Caco-2 (cell line): Measurements from ENCODE around the gene CABP2. TPM values are rescaled to one million over a fixed set of nuclear protein-coding genes. Genes with fewer than 3 reads are reported as not detected.

Experiments used
- BruUV-seq: library from RNA; stranded (reverse); fragments of 400-500 nt; replicated peaks from 2 replicates; lab custom pipeline; 2021; lab: Mats Ljungman, UMichigan
- CTCF ChIA-PET: fragments of 300-600 bp; sonication (Branson Sonifier 250); formaldehyde crosslinking; loops from one replicate; lab custom pipeline; 2022; ENCODE audit warnings: antibody characterized with exemption; lab: Charles Lee
- POLR2A ChIA-PET: fragments of 300-600 bp; sonication (Branson Sonifier 250); formaldehyde crosslinking; loops from one replicate; lab custom pipeline; 2022; ENCODE audit warnings: antibody characterized with exemption; lab: Charles Lee
- DNase-seq, 2 experiments: peaks; one replicate each; pipeline versions ENCODE4 v3.0.0 to v3.0.0-alpha.2; 2020 to 2022
- H3K27me3 ChIP-seq: replicated peaks from 2 replicates; pipeline ENCODE4 v1.6.0; 2011; ENCODE audit warnings: low read length; ENCODE audit not compliant: control insufficient read depth, insufficient read depth
- H3K36me3 ChIP-seq: 2 replicates; pipeline ENCODE4 v1.5.1; 2011; ENCODE audit warnings: low read length; ENCODE audit not compliant: control insufficient read depth, insufficient read depth
- H3K4me1 ChIP-seq: fragments of 250-450 bp; sonication (Bioruptor Pico); 2 replicates; pipeline ENCODE4 v1.5.1; 2020; ENCODE audit warnings: mild to moderate bottlenecking
- H3K4me3 ChIP-seq: 2 replicates; pipeline ENCODE4 v1.5.1; 2011; ENCODE audit warnings: low read depth, mild to moderate bottlenecking, control low read depth, low read length
- H3K9me3 ChIP-seq: fragments of 250-450 bp; sonication (Bioruptor Pico); 2 replicates; pipeline ENCODE4 v1.5.1; 2020; ENCODE audit warnings: mild to moderate bottlenecking, moderate library complexity
- H3K27ac Mint-ChIP-seq: one replicate; pipeline ENCODE4 v1.8.0; 2022; ENCODE audit warnings: mixed read lengths; ENCODE audit not compliant: unreplicated experiment
- H3K27me3 Mint-ChIP-seq: one replicate; pipeline ENCODE4 v1.8.0; 2022; ENCODE audit warnings: mixed read lengths; ENCODE audit not compliant: insufficient read depth, unreplicated experiment
- H3K36me3 Mint-ChIP-seq: one replicate; pipeline ENCODE4 v1.8.0; 2022; ENCODE audit warnings: mild to moderate bottlenecking, mixed read lengths; ENCODE audit not compliant: insufficient read depth, unreplicated experiment
- H3K4me1 Mint-ChIP-seq: one replicate; pipeline ENCODE4 v1.8.0; 2022; ENCODE audit warnings: low read depth, mixed read lengths; ENCODE audit not compliant: unreplicated experiment
- H3K4me3 Mint-ChIP-seq: one replicate; pipeline ENCODE4 v1.8.0; 2022; ENCODE audit warnings: mild to moderate bottlenecking, moderate library complexity, mixed read lengths; ENCODE audit not compliant: unreplicated experiment
- H3K9me3 Mint-ChIP-seq: one replicate; pipeline ENCODE4 v1.8.0; 2022; ENCODE audit warnings: mixed read lengths; ENCODE audit not compliant: unreplicated experiment
- intact Hi-C: fragments of 100-400 bp; cut with micrococcal nuclease; formaldehyde crosslinking; loops from one replicate; pipeline ENCODE4 v1.10.0; 2022; ENCODE audit not compliant: unreplicated experiment
- total RNA-seq: library from RNA; stranded (reverse); gene quantifications from 2 replicates; pipeline ENCODE4 v1.2.3, GENCODE V29; 2022
- TF ChIP-seq, protein P1 (sequence below), 2 experiments: fragments of 200-600 bp in 1 of 2; IDR thresholded peaks; 1 replicate in 1 of 2; 2 replicates in 1 of 2; pipeline versions ENCODE4 v1.5.1 to v1.8.0; 2011 to 2022; ENCODE audit warnings: antibody characterized with exemption in 1 of 2, control low read depth in 1 of 2, inconsistent platforms in 1 of 2, low read depth in 1 of 2, low read length in 1 of 2, mild to moderate bottlenecking in 1 of 2, moderate library complexity in 1 of 2; ENCODE audit not compliant: insufficient read depth in 1 of 2, severe bottlenecking in 1 of 2, unreplicated experiment in 1 of 2

CABP2 gene
- total RNA-seq, 1 experiment from 2014 or later, result not detected

DNA sequence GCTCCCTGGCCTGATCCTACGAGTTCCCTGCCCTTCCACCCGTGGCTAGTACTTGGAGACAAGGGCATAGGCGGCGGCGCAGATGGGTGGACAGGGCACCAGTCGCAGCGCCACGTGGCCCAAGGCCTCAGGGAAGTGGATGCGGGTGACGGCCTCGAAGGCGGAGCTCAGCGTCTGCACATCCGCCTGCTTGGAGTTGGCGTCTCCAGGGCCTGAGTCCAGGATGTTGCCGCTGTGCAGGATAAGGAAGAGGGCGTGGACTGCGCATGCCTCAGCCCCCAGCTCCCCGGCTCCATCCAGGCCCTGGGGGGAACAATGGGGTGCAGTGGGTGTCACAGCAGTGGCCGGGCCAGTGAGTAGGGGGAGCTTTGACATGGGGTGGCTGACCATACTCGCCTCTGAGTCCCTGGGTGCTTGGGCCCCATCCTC is 24.7 kb downstream of the CABP2 start:
- no peaks in the 10 kb centered on the region; the same call in 1 of the 2 replicates for H3K4me1 ChIP-seq
- Mint-ChIP-seq H3K9me3 (no peaks in the 10 kb centered on the region), H3K4me3 (no peak overlapping the region), H3K36me3 (peaks cover 71% of the 10 kb centered on the region), H3K27ac (no peak overlapping the region), H3K4me1 (peaks cover 7% of the 10 kb centered on the region), H3K27me3 (no peaks in the 10 kb centered on the region)
- TF ChIP-seq, protein P1, sequence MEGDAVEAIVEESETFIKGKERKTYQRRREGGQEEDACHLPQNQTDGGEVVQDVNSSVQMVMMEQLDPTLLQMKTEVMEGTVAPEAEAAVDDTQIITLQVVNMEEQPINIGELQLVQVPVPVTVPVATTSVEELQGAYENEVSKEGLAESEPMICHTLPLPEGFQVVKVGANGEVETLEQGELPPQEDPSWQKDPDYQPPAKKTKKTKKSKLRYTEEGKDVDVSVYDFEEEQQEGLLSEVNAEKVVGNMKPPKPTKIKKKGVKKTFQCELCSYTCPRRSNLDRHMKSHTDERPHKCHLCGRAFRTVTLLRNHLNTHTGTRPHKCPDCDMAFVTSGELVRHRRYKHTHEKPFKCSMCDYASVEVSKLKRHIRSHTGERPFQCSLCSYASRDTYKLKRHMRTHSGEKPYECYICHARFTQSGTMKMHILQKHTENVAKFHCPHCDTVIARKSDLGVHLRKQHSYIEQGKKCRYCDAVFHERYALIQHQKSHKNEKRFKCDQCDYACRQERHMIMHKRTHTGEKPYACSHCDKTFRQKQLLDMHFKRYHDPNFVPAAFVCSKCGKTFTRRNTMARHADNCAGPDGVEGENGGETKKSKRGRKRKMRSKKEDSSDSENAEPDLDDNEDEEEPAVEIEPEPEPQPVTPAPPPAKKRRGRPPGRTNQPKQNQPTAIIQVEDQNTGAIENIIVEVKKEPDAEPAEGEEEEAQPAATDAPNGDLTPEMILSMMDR (IDR thresholded peaks at IDR 0.05; ENCODE audit: insufficient read depth in 1 of 2, low read depth in 1 of 2, low read length in 1 of 2, severe bottlenecking in 1 of 2, unreplicated experiment in 1 of 2), result no peak
- no peak overlapping the region for H3K4me3 ChIP-seq
- POLR2A ChIA-PET, result interaction anchor here (0.5 kb wide), 1 partner anchor 71 kb away, joined by 8 read pairs; no protein-coding TSS in a partner anchor
- no TSS peak for BruUV-seq
- no peaks in the 10 kb centered on the region for H3K27me3 ChIP-seq
- intact Hi-C loops, result no loop called here
- peaks cover 4% of the 10 kb centered on the region; the same call in 1 of the 2 replicates for H3K36me3 ChIP-seq
- CTCF ChIA-PET, result interaction anchor here (0.6 kb wide), 1 partner anchor 338 kb away, joined by 3 read pairs; no protein-coding TSS in a partner anchor
- DNase-seq, result no peak
- no peaks in the 10 kb centered on the region for H3K9me3 ChIP-seq

DNA sequence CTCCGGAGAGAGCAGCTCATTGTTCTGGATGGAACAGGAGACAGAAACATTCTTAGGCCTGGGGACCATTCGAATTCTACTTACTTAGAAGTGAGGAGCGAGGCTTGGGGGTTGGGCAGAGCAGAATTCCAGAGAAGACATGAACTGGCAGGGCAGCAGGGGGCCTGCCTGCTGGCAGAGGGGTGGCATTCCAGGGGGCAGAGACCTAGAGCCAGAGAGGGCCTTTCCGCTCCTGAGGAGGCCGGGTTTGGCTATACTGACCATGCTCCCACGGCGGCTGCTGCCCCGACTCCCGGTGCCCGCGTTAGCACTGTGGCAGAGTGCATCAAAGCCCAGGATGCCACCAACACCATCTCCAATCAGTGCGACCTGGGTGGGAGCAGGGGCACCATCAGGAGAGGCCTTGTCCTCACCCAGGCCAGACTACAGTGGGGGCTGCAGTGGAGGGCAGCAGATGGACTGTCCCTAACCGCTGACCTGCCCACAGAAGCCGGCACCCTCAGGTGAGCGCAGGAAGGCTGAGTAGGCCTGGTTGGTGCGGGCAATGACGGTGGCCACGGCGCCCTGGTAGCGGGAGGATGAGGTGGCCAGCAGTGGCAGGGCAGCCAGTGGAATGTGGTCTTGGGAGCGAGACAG is 25.5 kb downstream of the CABP2 start:
- no peaks in the 10 kb centered on the region for H3K9me3 ChIP-seq
- no TSS peak for BruUV-seq
- Mint-ChIP-seq H3K27me3 (no peaks in the 10 kb centered on the region), H3K4me1 (peaks cover 3% of the 10 kb centered on the region), H3K4me3 (no peak overlapping the region), H3K36me3 (peaks cover 75% of the 10 kb centered on the region), H3K9me3 (no peaks in the 10 kb centered on the region), H3K27ac (peak overlapping the region; percentile 71)
- ChIA-PET POLR2A (no interaction called here), CTCF (interaction anchor here (0.6 kb wide), 1 partner anchor 337 kb away, joined by 3 read pairs; no protein-coding TSS in a partner anchor)
- no peak for DNase-seq
- intact Hi-C loops, result no loop called here
- peaks cover 4% of the 10 kb centered on the region; the same call in 1 of the 2 replicates for H3K36me3 ChIP-seq
- no peaks in the 10 kb centered on the region for H3K27me3 ChIP-seq
- TF ChIP-seq, protein P1 (IDR thresholded peaks at IDR 0.05; ENCODE audit: insufficient read depth in 1 of 2, low read depth in 1 of 2, low read length in 1 of 2, severe bottlenecking in 1 of 2, unreplicated experiment in 1 of 2), result no peak
- H3K4me1 ChIP-seq, result no peaks in the 10 kb centered on the region
- H3K4me3 ChIP-seq, result no peak overlapping the region

DNA sequence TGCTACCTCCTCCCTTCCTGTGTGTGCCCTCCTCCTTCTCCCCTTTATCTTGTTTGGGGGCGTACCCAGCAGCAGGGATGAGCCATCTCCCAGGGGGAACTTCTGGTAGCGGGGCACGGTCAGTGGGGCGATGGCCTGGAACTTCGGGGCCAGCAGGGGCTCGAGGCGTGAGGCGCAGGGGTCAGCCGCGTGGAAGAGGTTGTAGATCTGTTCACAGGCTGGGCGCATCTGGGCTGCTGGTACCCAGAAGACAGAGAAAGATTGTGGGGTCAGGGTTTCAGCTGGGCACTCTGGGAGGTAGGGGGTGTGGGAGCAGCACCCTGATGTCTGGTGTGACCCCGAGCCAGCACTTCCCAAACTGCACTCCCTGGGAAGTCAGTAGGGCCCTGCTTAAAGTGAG is 27.1 kb downstream of the CABP2 start:
- no peaks in the 10 kb centered on the region for H3K9me3 Mint-ChIP-seq

More for the DNA sequence above, 27.1 kb downstream of the CABP2 start:
- CTCF ChIA-PET, result no interaction called here
- TF ChIP-seq, protein P1 (IDR thresholded peaks at IDR 0.05; ENCODE audit: insufficient read depth in 1 of 2, low read depth in 1 of 2, low read length in 1 of 2, severe bottlenecking in 1 of 2, unreplicated experiment in 1 of 2), result no peak
- Mint-ChIP-seq H3K4me3 (no peak overlapping the region), H3K27ac (no peak overlapping the region), H3K27me3 (no peaks in the 10 kb centered on the region), H3K36me3 (peaks cover 81% of the 10 kb centered on the region), H3K4me1 (no peaks in the 10 kb centered on the region)
- no peak for DNase-seq
- intact Hi-C loops, result no loop called here
- Histone ChIP-seq H3K4me3 (no peak overlapping the region), H3K4me1 (0 out of 2 replicates have a peak, but pooled peaks cover 5% of the 10 kb centered on the region), H3K27me3 (no peaks in the 10 kb centered on the region), H3K36me3 (peaks cover 6% of the 10 kb centered on the region), H3K9me3 (no peaks in the 10 kb centered on the region)
- POLR2A ChIA-PET, result no interaction called here
- BruUV-seq, result no TSS peak
